ENCODE results near the gene FRZB.
"Not testable (repeated sequence)": the region's sequence is repeated elsewhere in the genome, so short reads cannot be mapped to it uniquely, and the experiment has no call there.

DNA sequence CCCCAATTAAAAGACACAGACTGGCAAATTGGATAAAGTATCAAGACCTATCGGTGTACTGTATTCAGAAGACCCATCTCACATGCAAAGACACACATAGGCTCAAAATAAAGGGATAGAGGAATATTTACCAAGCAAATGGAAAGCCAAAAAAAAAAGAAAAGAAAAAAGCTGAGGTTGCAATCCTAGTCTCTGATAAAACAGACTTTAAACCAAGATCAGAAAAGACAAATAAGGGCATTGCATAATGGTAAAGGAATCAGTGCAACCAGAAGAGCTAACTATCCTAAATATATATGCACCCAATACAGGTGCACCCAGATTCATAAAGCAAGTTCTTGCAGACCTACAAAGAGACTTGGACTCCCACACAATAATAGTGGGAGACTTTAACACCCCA is 10.2 kb upstream of the FRZB start:
- TF ChIP-seq CTCF, POLR2A (IDR thresholded peaks at IDR 0.05): not testable (repeated sequence)

All from adrenal gland (tissue), 5 donors.